Parathyroid adenoma (tissue), 2 donors: ENCODE results near the gene FNIP1.
"Not testable (repeated sequence)": the region's sequence is repeated elsewhere in the genome, so short reads cannot be mapped to it uniquely, and the experiment has no call there.

ENCODE experiments used
- H2AFZ ChIP-seq: fragments of 300-600 bp; sonication (generic); one replicate; pipeline ENCODE4 v1.7.0; 2017; ENCODE audit warnings: antibody characterized with exemption, mild to moderate bottlenecking
- H3K27ac ChIP-seq: fragments of 300-600 bp; sonication (generic); one replicate; pipeline ENCODE4 v1.7.0; 2017
- H3K27me3 ChIP-seq: fragments of 300-600 bp; sonication (generic); one replicate; pipeline ENCODE4 v1.7.0; 2017; ENCODE audit warnings: low read length; ENCODE audit not compliant: control insufficient read depth, insufficient read depth
- H3K36me3 ChIP-seq: fragments of 300-600 bp; sonication (generic); one replicate; pipeline ENCODE4 v1.7.0; 2017; ENCODE audit warnings: low read length; ENCODE audit not compliant: control insufficient read depth, insufficient read depth
- H3K4me1 ChIP-seq: fragments of 300-600 bp; sonication (generic); one replicate; pipeline ENCODE4 v1.7.0; 2017; ENCODE audit warnings: control low read depth
- H3K4me2 ChIP-seq: fragments of 300-600 bp; sonication (generic); one replicate; pipeline ENCODE4 v1.7.0; 2017; ENCODE audit warnings: low read length
- H3K4me3 ChIP-seq: fragments of 300-600 bp; sonication (generic); one replicate; pipeline ENCODE4 v1.7.0; 2017; ENCODE audit warnings: low read depth, low read length
- H3K79me2 ChIP-seq: fragments of 300-600 bp; sonication (generic); one replicate; pipeline ENCODE4 v1.7.0; 2017; ENCODE audit warnings: control low read depth
- H3K9ac ChIP-seq: fragments of 300-600 bp; sonication (generic); one replicate; pipeline ENCODE4 v1.7.0; 2017; ENCODE audit warnings: mild to moderate bottlenecking
- H3K9me3 ChIP-seq: fragments of 300-600 bp; sonication (generic); one replicate; pipeline ENCODE4 v1.7.0; 2017; ENCODE audit warnings: low read length; ENCODE audit not compliant: control insufficient read depth
- CTCF ChIP-seq: fragments of 300-600 bp; sonication (generic); IDR thresholded peaks from one replicate; pipeline ENCODE4 v1.7.0; 2017; ENCODE audit warnings: antibody characterized with exemption, mild to moderate bottlenecking
- donor health status: primary hyperparathyroidism.

FNIP1 gene

GRCh38 chr5:131720714-131721113, 76.1 kb downstream of the FNIP1 start:
- Histone ChIP-seq H3K9me3 (no peaks in the 10 kb centered on the region), H3K9ac (no peak overlapping the region), H3K4me1 (no peaks in the 10 kb centered on the region), H3K79me2 (no peaks in the 10 kb centered on the region), H3K27ac (no peak overlapping the region), H3K4me2 (no peak overlapping the region), H2AFZ (no peak overlapping the region), H3K36me3 (no peaks in the 10 kb centered on the region), H3K27me3 (no peaks in the 10 kb centered on the region), H3K4me3 (no peak overlapping the region)
- no peak for TF ChIP-seq CTCF

- H3K4me3 ChIP-seq, result no peak overlapping the region
- no peak overlapping the region for H3K27ac ChIP-seq
- no peaks in the 10 kb centered on the region for H3K36me3 ChIP-seq
Observed at GRCh38 chr5:131719564-131719963, 77.3 kb downstream of the FNIP1 start.

GRCh38 chr5:131718487-131719014, 78.3 kb downstream of the FNIP1 start:
- H3K9me3 ChIP-seq, result no peaks in the 10 kb centered on the region
- H3K79me2 ChIP-seq, result no peaks in the 10 kb centered on the region
- no peak overlapping the region for H3K4me3 ChIP-seq
- no peak overlapping the region for H3K9ac ChIP-seq
- H3K36me3 ChIP-seq, result no peaks in the 10 kb centered on the region
- no peak overlapping the region for H2AFZ ChIP-seq
- no peak overlapping the region for H3K27ac ChIP-seq
- H3K4me1 ChIP-seq, result no peaks in the 10 kb centered on the region
- no peak for TF ChIP-seq CTCF
- H3K27me3 ChIP-seq, result no peaks in the 10 kb centered on the region
- no peak overlapping the region for H3K4me2 ChIP-seq

More at GRCh38 chr5:131719564-131719963, 77.3 kb downstream of the FNIP1 start:
- Histone ChIP-seq H2AFZ (no peak overlapping the region), H3K79me2 (no peaks in the 10 kb centered on the region), H3K9ac (no peak overlapping the region), H3K4me2 (no peak overlapping the region), H3K27me3 (no peaks in the 10 kb centered on the region), H3K9me3 (no peaks in the 10 kb centered on the region), H3K4me1 (no peaks in the 10 kb centered on the region)
- no peak for TF ChIP-seq CTCF

- H3K36me3 ChIP-seq, H3K79me2 ChIP-seq, H3K27ac ChIP-seq, H2AFZ ChIP-seq, H3K9me3 ChIP-seq, H3K9ac ChIP-seq, H3K27me3 ChIP-seq, H3K4me3 ChIP-seq, H3K4me2 ChIP-seq, H3K4me1 ChIP-seq: not testable (repeated sequence)
Observed at GRCh38 chr5:131717164-131717563, 79.7 kb downstream of the FNIP1 start.

- H3K9ac ChIP-seq, result no peak overlapping the region
- no peaks in the 10 kb centered on the region for H3K4me1 ChIP-seq
- no peak for TF ChIP-seq CTCF
- H3K27ac ChIP-seq, result no peak overlapping the region
- H3K79me2 ChIP-seq, result no peaks in the 10 kb centered on the region
- no peaks in the 10 kb centered on the region for H3K9me3 ChIP-seq
- no peaks in the 10 kb centered on the region for H3K36me3 ChIP-seq
- no peak overlapping the region for H2AFZ ChIP-seq
- H3K27me3 ChIP-seq, result no peaks in the 10 kb centered on the region
- no peak overlapping the region for H3K4me3 ChIP-seq
- no peak overlapping the region for H3K4me2 ChIP-seq
Observed at GRCh38 chr5:131716650-131717049, 80.2 kb downstream of the FNIP1 start.
